Fibroblast of lung (primary cell): ENCODE measurements around the gene ADGRD1. TPM values are rescaled to one million over a fixed set of nuclear protein-coding genes. Genes with fewer than 3 reads are reported as not detected.

ENCODE experiments used
- DNase-seq, 2 donors: peaks; one replicate each; pipeline versions ENCODE4 v3.0.0 to v3.0.0-alpha.2; 2010; ENCODE audit warnings: low read depth in 2 of 2
- H2AFZ ChIP-seq: 2 replicates; pipeline ENCODE4 v1.5.1; 2012; ENCODE audit warnings: low read length, control low read depth, inconsistent platforms
- H3K27ac ChIP-seq: 2 replicates; pipeline ENCODE4 v1.5.1; 2011; ENCODE audit warnings: low read length, control low read depth; ENCODE audit not compliant: insufficient read depth
- H3K27me3 ChIP-seq: 2 replicates; pipeline ENCODE4 v1.5.1; 2011; ENCODE audit warnings: mild to moderate bottlenecking, low read length; ENCODE audit not compliant: control insufficient read depth, insufficient read depth
- H3K36me3 ChIP-seq: 2 replicates; pipeline ENCODE4 v1.5.1; 2011; ENCODE audit warnings: low read length; ENCODE audit not compliant: control insufficient read depth, insufficient read depth
- H3K4me1 ChIP-seq: 2 replicates; pipeline ENCODE4 v1.5.1; 2011; ENCODE audit warnings: low read length; ENCODE audit not compliant: control insufficient read depth, insufficient read depth; ENCODE audit errors: extremely low read depth
- H3K4me2 ChIP-seq: 2 replicates; pipeline ENCODE4 v1.5.1; 2011; ENCODE audit warnings: low read length, control low read depth; ENCODE audit not compliant: insufficient read depth; ENCODE audit errors: extremely low read depth
- H3K4me3 ChIP-seq, 4 experiments: fragments of 200-600 bp in 1 of 4; sonication (generic) in 1 of 4; replicated peaks in 1 of 4; 2 replicates each; pipeline ENCODE4 v1.5.1; 2011 to 2016; ENCODE audit warnings: low read length in 4 of 4, low read depth in 3 of 4, mild to moderate bottlenecking in 3 of 4, control low read depth in 2 of 4, inconsistent platforms in 1 of 4, mixed read lengths in 1 of 4; ENCODE audit not compliant: insufficient read depth in 1 of 4; ENCODE audit errors: control extremely low read depth in 1 of 4
- H3K79me2 ChIP-seq: 2 replicates; pipeline ENCODE4 v1.5.1; 2012; ENCODE audit warnings: mild to moderate bottlenecking, low read length, inconsistent platforms; ENCODE audit not compliant: control insufficient read depth, insufficient read depth
- H3K9ac ChIP-seq: 2 replicates; pipeline ENCODE4 v1.5.1; 2011; ENCODE audit warnings: mild to moderate bottlenecking, low read length, control low read depth; ENCODE audit not compliant: insufficient read depth
- H3K9me3 ChIP-seq: 2 replicates; pipeline ENCODE4 v1.5.1; 2012; ENCODE audit warnings: low read depth, low read length; ENCODE audit not compliant: control insufficient read depth, insufficient read depth
- H4K20me1 ChIP-seq: 2 replicates; pipeline ENCODE4 v1.5.1; 2011; ENCODE audit warnings: low read length; ENCODE audit not compliant: control insufficient read depth, insufficient read depth; ENCODE audit errors: extremely low read depth
- EZH2 ChIP-seq: IDR thresholded peaks from 2 replicates; pipeline ENCODE4 v1.5.1; 2012; ENCODE audit warnings: low read length, control low read depth, mild to moderate bottlenecking; ENCODE audit errors: missing control alignments
- polyA plus RNA-seq, 2 donors: library from polyadenylated mRNA; depleted of rRNA in 1 of 2; stranded (reverse) in 1 of 2; unstranded in 1 of 2; fragments of >200 nt; gene quantifications; 2 replicates each; pipeline ENCODE4 v1.2.1, GENCODE V29; 2011 to 2012; ENCODE audit warnings: missing spikeins in 1 of 2
- total RNA-seq: library from RNA; depleted of rRNA; stranded (reverse); fragments of >200 nt; gene quantifications from 2 replicates; pipeline ENCODE4 v1.2.1, GENCODE V29; 2014
- TF ChIP-seq, protein P1 (sequence below), 2 donors: IDR thresholded peaks in 1 of 2; conservative IDR thresholded peaks in 1 of 2; 1 replicate in 1 of 2; 2 replicates in 1 of 2; pipeline ENCODE4 v1.5.1; 2011 to 2012; ENCODE audit warnings: low read length in 2 of 2, control low read depth in 1 of 2, inconsistent platforms in 1 of 2, low read depth in 1 of 2, mild to moderate bottlenecking in 1 of 2

Gene ADGRD1
- total and polyA plus RNA-seq, 2 donors (not counting 1 experiment from before 2014, with no cell fraction given) = 7.3 to 11.6 TPM

DNA sequence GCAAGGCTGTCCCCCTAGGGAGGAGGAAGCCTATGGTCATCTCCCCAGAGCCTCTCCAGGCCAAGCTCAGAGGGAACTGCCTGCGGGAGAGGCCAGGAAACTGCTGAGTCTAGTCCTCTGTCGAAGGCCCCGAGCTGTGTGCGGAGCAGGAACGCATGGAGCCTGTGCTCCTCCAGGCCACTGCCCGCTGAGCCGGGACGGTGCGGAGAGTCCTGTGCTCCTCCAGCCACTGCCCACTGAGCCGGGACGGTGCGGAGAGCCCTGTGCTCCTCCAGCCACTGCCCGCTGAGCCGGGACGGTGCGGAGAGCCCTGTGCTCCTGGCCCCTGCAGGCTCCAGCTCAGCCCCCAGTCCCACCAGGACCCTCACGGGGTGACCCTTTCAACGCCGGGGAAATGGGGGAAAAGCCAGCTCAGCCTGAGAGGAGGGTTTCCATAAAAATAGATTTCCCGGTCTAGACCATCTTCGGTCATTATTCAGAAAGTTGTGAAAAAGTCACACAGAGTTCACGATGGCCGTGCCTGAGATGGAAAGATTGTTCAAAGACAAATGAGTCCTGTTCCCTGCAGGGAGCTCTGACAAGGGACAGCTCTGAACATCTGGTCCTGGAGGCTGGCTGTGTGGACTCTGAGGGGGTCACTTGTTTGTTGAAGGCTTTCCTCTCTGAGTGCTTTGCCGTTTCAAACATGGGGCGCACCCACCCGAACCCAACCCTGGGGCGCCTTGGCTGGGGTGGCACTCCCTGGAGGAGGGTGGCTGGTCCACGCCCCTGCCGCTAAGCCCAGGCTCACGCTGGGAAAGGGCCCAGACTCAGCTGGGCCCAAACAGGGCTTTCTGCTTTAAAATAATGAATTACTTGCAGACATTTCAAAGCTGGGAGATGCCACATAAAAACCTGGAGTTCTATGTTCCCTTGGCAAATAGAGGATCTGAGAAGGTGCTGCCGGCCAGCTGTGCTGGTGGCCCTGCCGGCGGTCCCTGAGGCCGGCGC, 85.5 kb downstream of the ADGRD1 start:
- Histone ChIP-seq H2AFZ (no peak overlapping the region), H3K27ac (no peak overlapping the region), H4K20me1 (no peaks in the 10 kb centered on the region), H3K9me3 (no peaks in the 10 kb centered on the region), H3K4me3 (no peak overlapping the region), H3K4me1 (no peaks in the 10 kb centered on the region), H3K9ac (no peak overlapping the region), H3K27me3 (no peaks in the 10 kb centered on the region), H3K4me2 (no peak overlapping the region), H3K79me2 (no peaks in the 10 kb centered on the region), H3K36me3 (no peaks in the 10 kb centered on the region)
- no peak for DNase-seq
- TF ChIP-seq EZH2 = no peak
- TF ChIP-seq, protein P1, sequence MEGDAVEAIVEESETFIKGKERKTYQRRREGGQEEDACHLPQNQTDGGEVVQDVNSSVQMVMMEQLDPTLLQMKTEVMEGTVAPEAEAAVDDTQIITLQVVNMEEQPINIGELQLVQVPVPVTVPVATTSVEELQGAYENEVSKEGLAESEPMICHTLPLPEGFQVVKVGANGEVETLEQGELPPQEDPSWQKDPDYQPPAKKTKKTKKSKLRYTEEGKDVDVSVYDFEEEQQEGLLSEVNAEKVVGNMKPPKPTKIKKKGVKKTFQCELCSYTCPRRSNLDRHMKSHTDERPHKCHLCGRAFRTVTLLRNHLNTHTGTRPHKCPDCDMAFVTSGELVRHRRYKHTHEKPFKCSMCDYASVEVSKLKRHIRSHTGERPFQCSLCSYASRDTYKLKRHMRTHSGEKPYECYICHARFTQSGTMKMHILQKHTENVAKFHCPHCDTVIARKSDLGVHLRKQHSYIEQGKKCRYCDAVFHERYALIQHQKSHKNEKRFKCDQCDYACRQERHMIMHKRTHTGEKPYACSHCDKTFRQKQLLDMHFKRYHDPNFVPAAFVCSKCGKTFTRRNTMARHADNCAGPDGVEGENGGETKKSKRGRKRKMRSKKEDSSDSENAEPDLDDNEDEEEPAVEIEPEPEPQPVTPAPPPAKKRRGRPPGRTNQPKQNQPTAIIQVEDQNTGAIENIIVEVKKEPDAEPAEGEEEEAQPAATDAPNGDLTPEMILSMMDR (conservative IDR thresholded peaks at IDR 0.05 in 1 of 2, IDR thresholded peaks at IDR 0.05 in 1 of 2; ENCODE audit: low read depth in 1 of 2, low read length in 2 of 2) = no peak

DNA sequence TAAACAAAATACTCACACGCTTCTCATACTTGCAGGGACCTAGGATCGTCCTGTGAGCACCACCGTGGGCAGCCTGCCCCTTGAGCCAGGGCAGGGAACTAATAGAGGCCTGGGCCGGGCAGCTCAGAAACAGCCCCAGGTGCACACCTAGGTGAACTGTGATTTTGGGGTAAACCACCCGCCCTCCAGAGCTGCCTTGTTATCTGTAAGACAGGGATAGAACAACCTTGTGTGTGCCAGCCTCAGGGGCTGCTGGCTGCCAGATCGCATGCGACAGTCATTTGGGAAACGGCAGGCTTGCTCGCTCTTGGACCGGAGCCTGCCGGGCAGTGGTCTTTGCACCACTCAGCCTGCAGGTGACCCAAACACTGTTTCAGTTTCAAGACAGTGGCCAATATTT, 86.8 kb downstream of the ADGRD1 start:
- Histone ChIP-seq H3K4me2 (no peak overlapping the region), H3K9me3 (no peaks in the 10 kb centered on the region), H3K27me3 (no peaks in the 10 kb centered on the region), H2AFZ (no peak overlapping the region), H4K20me1 (no peaks in the 10 kb centered on the region), H3K36me3 (no peaks in the 10 kb centered on the region), H3K27ac (no peak overlapping the region), H3K4me1 (no peaks in the 10 kb centered on the region), H3K4me3 (no peak overlapping the region), H3K79me2 (no peaks in the 10 kb centered on the region), H3K9ac (no peak overlapping the region)
- TF ChIP-seq, protein P1 (conservative IDR thresholded peaks at IDR 0.05 in 1 of 2, IDR thresholded peaks at IDR 0.05 in 1 of 2; ENCODE audit: low read depth in 1 of 2, low read length in 2 of 2) = no peak
- TF ChIP-seq EZH2 = no peak
- no peak for DNase-seq

DNA sequence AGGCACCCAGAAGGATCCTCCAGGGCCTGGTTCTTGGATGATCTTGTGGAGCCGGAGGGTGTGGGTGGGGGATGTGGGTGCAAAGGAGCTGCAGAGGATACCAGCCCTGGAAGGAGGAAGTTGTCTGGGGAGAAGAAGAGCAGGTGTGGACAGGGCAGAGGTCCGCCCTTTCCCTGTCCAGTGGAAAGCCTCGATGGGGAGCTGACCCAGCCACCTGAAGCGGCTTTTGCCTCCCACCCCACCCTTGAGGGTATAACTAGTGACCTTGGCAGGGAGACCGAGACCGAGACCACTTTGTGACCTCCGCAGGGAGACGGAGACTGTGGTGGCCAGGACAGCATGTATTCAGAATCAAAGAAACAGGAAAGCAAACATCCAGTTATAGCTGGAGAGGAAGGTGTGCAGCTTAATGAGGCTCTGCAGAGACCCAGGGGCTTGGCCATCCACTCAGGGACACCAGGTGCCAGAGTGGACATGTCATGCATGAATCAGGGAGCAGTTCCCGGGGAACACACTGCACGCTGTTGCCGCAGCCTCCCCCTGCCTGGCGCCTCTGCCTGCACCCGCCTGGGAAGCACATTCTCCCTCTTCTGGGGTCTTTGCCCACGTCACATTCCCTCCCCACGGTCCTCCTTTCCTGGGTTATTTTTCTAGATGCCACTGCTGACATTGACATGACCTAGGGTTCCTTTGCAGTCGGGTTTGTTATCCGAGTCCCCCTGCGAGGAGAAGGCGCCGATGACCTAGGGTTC, 87.7 kb downstream of the ADGRD1 start:
- H3K9ac ChIP-seq = no peak overlapping the region
- H3K27me3 ChIP-seq = no peaks in the 10 kb centered on the region
- no peaks in the 10 kb centered on the region for H4K20me1 ChIP-seq
- H3K79me2 ChIP-seq = no peaks in the 10 kb centered on the region
- no peak for DNase-seq
- H3K4me3 ChIP-seq = no peak overlapping the region
- H2AFZ ChIP-seq = no peak overlapping the region
- no peaks in the 10 kb centered on the region for H3K4me1 ChIP-seq
- H3K4me2 ChIP-seq = no peak overlapping the region
- no peaks in the 10 kb centered on the region for H3K9me3 ChIP-seq
- no peak for TF ChIP-seq EZH2
- TF ChIP-seq, protein P1 (conservative IDR thresholded peaks at IDR 0.05 in 1 of 2, IDR thresholded peaks at IDR 0.05 in 1 of 2; ENCODE audit: low read depth in 1 of 2, low read length in 2 of 2) = no peak
- no peak overlapping the region for H3K27ac ChIP-seq
- no peaks in the 10 kb centered on the region for H3K36me3 ChIP-seq
